Measurements from ENCODE around the gene PCDHB3.
"Not testable (repeated sequence)": the region's sequence is repeated elsewhere in the genome, so short reads cannot be mapped to it uniquely, and the experiment has no call there.

PCDHB3 gene

GRCh38 chr5:141150993-141151325 is 50.7 kb downstream of the PCDHB3 start:
- TF ChIP-seq CTCF (IDR thresholded peaks at IDR 0.05; ENCODE audit: extremely low read depth, missing control alignments): no peak
- no peak for DNase-seq (ENCODE audit: low spot score)

- not testable (repeated sequence) for DNase-seq (ENCODE audit: low spot score)
Measured at GRCh38 chr5:141151632-141152031, 51.4 kb downstream of the PCDHB3 start.

GRCh38 chr5:141152096-141152495 is 51.8 kb downstream of the PCDHB3 start:
- not testable (repeated sequence) for DNase-seq (ENCODE audit: low spot score)
